ENCODE results near the gene ANKRD63. TPM values are rescaled to one million over a fixed set of nuclear protein-coding genes. Genes with fewer than 3 reads are reported as not detected.

The ANKRD63 gene, protein sequence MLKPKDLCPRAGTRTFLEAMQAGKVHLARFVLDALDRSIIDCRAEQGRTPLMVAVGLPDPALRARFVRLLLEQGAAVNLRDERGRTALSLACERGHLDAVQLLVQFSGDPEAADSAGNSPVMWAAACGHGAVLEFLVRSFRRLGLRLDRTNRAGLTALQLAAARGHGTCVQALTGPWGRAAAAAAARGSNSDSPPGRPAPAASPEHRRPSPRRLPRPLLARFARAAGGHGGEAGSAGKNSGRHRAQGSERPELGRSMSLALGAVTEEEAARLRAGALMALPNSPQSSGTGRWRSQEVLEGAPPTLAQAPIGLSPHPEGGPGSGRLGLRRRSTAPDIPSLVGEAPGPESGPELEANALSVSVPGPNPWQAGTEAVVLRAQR
- under 1 TPM in 1 of 2 experiments, not detected in 1; 0.31 TPM for total RNA-seq
- under 1 TPM in 1 of 3 donors, not detected in 2; 0.20 TPM for polyA plus RNA-seq
- 0 to 0.19 (median 0.11) reads per million in 6 experiments for total RNA-seq

DNA sequence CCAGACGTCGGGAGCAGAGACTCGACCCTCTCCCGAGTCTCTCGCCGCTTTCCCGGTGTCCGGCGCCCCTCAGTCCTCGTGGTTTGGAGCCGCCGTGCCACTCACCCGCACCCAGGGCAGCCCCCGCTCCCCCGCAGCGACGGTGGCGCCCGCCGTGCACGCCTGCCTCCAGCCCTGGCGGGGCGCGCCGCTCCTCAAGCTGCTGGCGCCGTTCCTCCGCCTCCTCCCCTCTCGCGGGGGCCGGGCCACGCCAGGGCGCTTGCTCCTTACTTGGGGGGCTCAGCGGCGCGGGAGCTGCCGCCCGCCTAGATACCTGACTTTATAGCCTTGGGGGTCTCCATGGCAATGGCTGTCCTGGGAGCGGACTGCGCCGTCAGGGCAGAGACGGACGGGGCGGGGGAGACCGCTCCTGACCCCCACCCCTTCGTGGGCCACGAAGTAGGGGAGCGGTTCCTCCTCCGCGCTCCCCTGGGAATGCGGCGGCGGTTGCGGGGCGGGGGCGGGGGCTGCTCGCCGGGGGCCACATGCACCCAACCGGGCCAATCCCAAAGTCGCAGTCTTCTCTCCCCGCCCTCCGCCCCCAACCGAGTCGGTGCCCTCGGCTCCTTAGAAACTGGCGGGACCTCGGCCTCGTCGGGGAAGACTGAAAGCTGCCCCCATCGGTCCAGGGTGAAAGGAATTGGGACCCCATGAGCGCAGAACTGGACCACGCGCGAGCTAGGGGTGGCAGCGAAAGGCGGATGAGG, at the start of gene ANKRD63:
Gene ANKRD63 (minus strand): TSS at position 196 of the 746 bp plus-strand sequence. CDS start 478 bp downstream, outside the sequence.
- ATAC-seq (peak; percentile 79 to 80), DNase-seq (peak in 8 of 10 donors; percentile 27 to 51 (median 46))
- Mint-ChIP-seq H3K36me3 (peaks cover 0 to 8% (median 0%) of the 10 kb centered on the region in 3 donors), H3K4me3 (peak within 1 kb of the TSS; percentile 59 to 82 (median 74)), H3K27ac (peak within 1 kb of the TSS in 3 of 10 donors; percentile 15 to 56 (median 27)), H3K27me3 (peaks cover 5 to 30% (median 14%) of the 10 kb centered on the region in 5 donors), H3K9me3 (no peaks in the 10 kb centered on the region), H3K4me1 (peaks cover 0 to 21% (median 6%) of the 10 kb centered on the region in 4 donors)
- POLR2A ChIA-PET: interaction anchor here (0.7 to 3.8 kb wide), 3 partner anchors 25 to 168 kb away, joined by 3 to 38 read pairs (median 3); partner anchors contain the start of gene PLCB2

DNA sequence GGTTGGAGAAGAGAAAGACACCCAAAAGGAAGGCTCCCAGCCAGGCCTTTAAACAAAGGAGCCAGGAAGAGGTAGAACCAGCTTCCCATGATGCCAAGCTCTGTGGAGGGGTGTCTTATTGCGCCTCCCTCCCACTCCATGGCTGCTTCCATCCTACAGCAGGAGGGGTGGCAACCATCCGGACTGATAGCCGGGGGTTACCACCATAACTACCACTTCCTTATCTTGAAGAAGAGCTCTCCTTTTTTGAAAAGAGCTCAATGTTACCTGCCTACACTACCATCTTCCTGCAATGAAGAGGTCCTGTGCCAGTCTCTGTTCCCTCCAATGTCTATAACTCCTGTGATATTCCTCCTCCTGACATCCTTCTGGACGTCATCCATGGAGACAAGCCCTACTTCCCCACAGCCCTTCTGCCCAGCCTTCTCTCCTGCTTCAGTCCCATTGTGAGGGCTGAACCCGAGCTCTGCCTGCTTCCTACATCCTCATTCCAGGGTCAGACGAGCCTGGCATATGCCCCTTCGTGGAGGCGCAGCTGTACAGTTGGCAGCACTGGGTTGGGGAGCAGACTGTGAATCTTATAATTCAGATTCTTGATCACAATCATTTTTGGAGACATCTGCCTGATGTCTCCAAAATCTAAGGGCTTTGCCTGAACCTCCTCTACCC, 49.4 kb upstream of the ANKRD63 start:
- POLR2A ChIA-PET: interaction anchor here (0.5 to 1.5 kb wide), 3 partner anchors 9 to 12 kb away, joined by 5 to 7 read pairs (median 6); partner anchors contain the start of gene INAFM2
- Mint-ChIP-seq H3K27ac (peak overlapping the region in 2 of 10 donors; percentile 2 to 8), H3K4me3 (no peak overlapping the region), H3K4me1 (peaks cover 13 to 43% (median 32%) of the 10 kb centered on the region in 4 donors), H3K9me3 (no peaks in the 10 kb centered on the region), H3K27me3 (peaks cover 0 to 2% (median 0%) of the 10 kb centered on the region in 5 donors), H3K36me3 (no peaks in the 10 kb centered on the region)
- DNase-seq (no peak), ATAC-seq (no peak)

GRCh38 chr15:40331637-40332036, 48.8 kb upstream of the ANKRD63 start:
- POLR2A ChIA-PET: interaction anchor here (1.5 kb wide), 1 partner anchor 9 kb away, joined by 7 read pairs; the partner anchor contains the start of gene INAFM2
- ATAC-seq (no peak), DNase-seq (no peak)
- H3K4me3 Mint-ChIP-seq: no peak overlapping the region
- no peaks in the 10 kb centered on the region for H3K27me3 Mint-ChIP-seq
- peaks cover 13 to 48% (median 30%) of the 10 kb centered on the region in 4 donors for H3K4me1 Mint-ChIP-seq
- no peaks in the 10 kb centered on the region for H3K36me3 Mint-ChIP-seq
- H3K9me3 Mint-ChIP-seq: no peaks in the 10 kb centered on the region
- peak overlapping the region in 1 of 10 donors; percentile 27 for H3K27ac Mint-ChIP-seq

- Mint-ChIP-seq H3K27ac (peak overlapping the region in 1 of 10 donors; percentile 27), H3K27me3 (no peaks in the 10 kb centered on the region), H3K9me3 (no peaks in the 10 kb centered on the region), H3K36me3 (no peaks in the 10 kb centered on the region), H3K4me3 (no peak overlapping the region), H3K4me1 (peaks cover 13 to 50% (median 29%) of the 10 kb centered on the region in 4 donors)
- ATAC-seq: no peak
- DNase-seq: no peak
- POLR2A ChIA-PET: interaction anchor here (1.5 kb wide), 1 partner anchor 8 kb away, joined by 7 read pairs; the partner anchor contains the start of gene INAFM2
Measured at GRCh38 chr15:40331026-40331425, 48.2 kb upstream of the ANKRD63 start.

GRCh38 chr15:40330368-40330836, 47.5 kb upstream of the ANKRD63 start:
- POLR2A ChIA-PET: interaction anchor here (1.0 kb wide), 1 partner anchor 74 kb away, joined by 3 read pairs; no protein-coding TSS in a partner anchor
- ATAC-seq (no peak), DNase-seq (no peak)
- Mint-ChIP-seq H3K4me1 (peaks cover 13 to 56% (median 31%) of the 10 kb centered on the region in 4 donors), H3K36me3 (no peaks in the 10 kb centered on the region), H3K4me3 (no peak overlapping the region), H3K9me3 (no peaks in the 10 kb centered on the region), H3K27ac (no peak overlapping the region), H3K27me3 (no peaks in the 10 kb centered on the region)

DNA sequence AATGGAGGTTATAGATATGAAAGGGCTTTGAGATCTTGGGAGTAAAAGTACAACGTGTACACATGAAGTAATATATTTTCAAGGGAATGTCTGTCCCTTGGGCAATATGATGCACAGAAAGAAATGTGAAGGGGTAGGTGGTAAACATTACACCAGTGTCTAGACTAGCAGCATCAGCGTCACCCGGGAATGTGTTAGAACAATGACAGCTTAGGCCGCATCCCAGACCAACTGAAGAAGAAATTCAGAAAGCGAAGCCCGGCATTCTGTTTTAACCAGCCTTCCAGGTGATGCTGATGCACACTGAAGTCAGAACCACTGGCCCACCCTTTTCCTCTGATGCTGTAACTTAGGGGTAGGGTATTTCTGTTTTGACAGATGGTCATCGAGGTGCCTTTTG, 46.9 kb upstream of the ANKRD63 start:
- H3K36me3 Mint-ChIP-seq: no peaks in the 10 kb centered on the region
- POLR2A ChIA-PET: interaction anchor here (1.0 kb wide), 1 partner anchor 75 kb away, joined by 3 read pairs; no protein-coding TSS in a partner anchor
- no peaks in the 10 kb centered on the region for H3K9me3 Mint-ChIP-seq
- H3K4me1 Mint-ChIP-seq: peaks cover 15 to 59% (median 34%) of the 10 kb centered on the region in 4 donors
- ATAC-seq (no peak), DNase-seq (no peak)
- no peak overlapping the region for H3K4me3 Mint-ChIP-seq
- H3K27ac Mint-ChIP-seq: no peak overlapping the region
- H3K27me3 Mint-ChIP-seq: no peaks in the 10 kb centered on the region

DNA sequence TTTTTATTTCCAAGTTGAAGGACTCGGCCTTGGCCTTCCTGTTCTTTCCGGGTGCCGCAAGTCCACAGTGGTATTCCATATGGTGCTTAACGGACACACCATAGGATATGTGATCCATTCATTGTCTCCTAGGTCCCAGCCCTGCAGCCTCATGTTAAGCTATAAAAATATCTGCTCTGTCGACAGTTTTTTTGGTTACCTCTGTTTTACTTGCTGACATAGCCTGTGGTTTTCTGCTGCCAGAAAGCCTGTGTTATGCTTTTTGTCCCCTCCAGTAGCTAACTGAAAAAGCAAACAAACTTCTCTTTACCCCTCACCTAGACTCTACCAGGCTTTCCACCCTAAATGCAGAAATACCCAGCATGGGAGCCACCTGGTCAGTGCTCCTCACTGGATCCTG, 45.9 kb upstream of the ANKRD63 start:
- no peak for ATAC-seq
- H3K4me3 Mint-ChIP-seq: no peak overlapping the region
- H3K36me3 Mint-ChIP-seq: no peaks in the 10 kb centered on the region
- H3K4me1 Mint-ChIP-seq: peaks cover 9 to 50% (median 26%) of the 10 kb centered on the region in 4 donors
- H3K27me3 Mint-ChIP-seq: no peaks in the 10 kb centered on the region
- H3K9me3 Mint-ChIP-seq: no peaks in the 10 kb centered on the region
- peak overlapping the region in 1 of 10 donors; percentile 4 for H3K27ac Mint-ChIP-seq
- DNase-seq: no peak
- POLR2A ChIA-PET: interaction anchor here (0.6 kb wide), 1 partner anchor 207 kb away, joined by 4 read pairs; no protein-coding TSS in a partner anchor

- DNase-seq (no peak), ATAC-seq (no peak)
- Mint-ChIP-seq H3K36me3 (no peaks in the 10 kb centered on the region), H3K9me3 (no peaks in the 10 kb centered on the region), H3K27me3 (no peaks in the 10 kb centered on the region), H3K4me3 (no peak overlapping the region), H3K27ac (peak overlapping the region in 1 of 10 donors; percentile 9), H3K4me1 (peaks cover 7 to 48% (median 24%) of the 10 kb centered on the region in 4 donors)
- POLR2A ChIA-PET: no interaction called here
Measured at GRCh38 chr15:40328176-40328575, 45.3 kb upstream of the ANKRD63 start.

- DNase-seq (no peak), ATAC-seq (no peak)
- H3K4me1 Mint-ChIP-seq: peaks cover 9 to 44% (median 25%) of the 10 kb centered on the region in 4 donors
- H3K36me3 Mint-ChIP-seq: no peaks in the 10 kb centered on the region
- no peak overlapping the region for H3K4me3 Mint-ChIP-seq
- no peaks in the 10 kb centered on the region for H3K9me3 Mint-ChIP-seq
- H3K27ac Mint-ChIP-seq: no peak overlapping the region
- POLR2A ChIA-PET: interaction anchor here (0.6 kb wide), 1 partner anchor 116 kb away, joined by 3 read pairs; no protein-coding TSS in a partner anchor
- no peaks in the 10 kb centered on the region for H3K27me3 Mint-ChIP-seq
Measured at GRCh38 chr15:40327457-40327856, 44.6 kb upstream of the ANKRD63 start.

- POLR2A ChIA-PET: interaction anchor here (0.5 to 8.3 kb wide), 4 partner anchors 8 to 280 kb away, joined by 3 to 104 read pairs (median 5); partner anchors contain the start of gene PLCB2
- Mint-ChIP-seq H3K4me1 (peaks cover 18 to 50% (median 39%) of the 10 kb centered on the region in 4 donors), H3K27ac (no peak overlapping the region), H3K9me3 (no peaks in the 10 kb centered on the region), H3K4me3 (peak overlapping the region in 6 of 10 donors; percentile 5 to 92 (median 59)), H3K36me3 (no peaks in the 10 kb centered on the region), H3K27me3 (no peaks in the 10 kb centered on the region)
- ATAC-seq: no peak
- DNase-seq: no peak
Measured at GRCh38 chr15:40325700-40326099, 42.8 kb upstream of the ANKRD63 start.

- H3K27ac Mint-ChIP-seq: peak overlapping the region in 2 of 10 donors; percentile 10 to 88
- ATAC-seq (no peak), DNase-seq (no peak)
- no peaks in the 10 kb centered on the region for H3K9me3 Mint-ChIP-seq
- peak overlapping the region; percentile 67 to 92 (median 82) for H3K4me3 Mint-ChIP-seq
- POLR2A ChIA-PET: interaction anchor here (0.5 to 8.3 kb wide), 5 partner anchors 9 to 280 kb away, joined by 3 to 104 read pairs (median 4); partner anchors contain the start of genes DISP2 and PLCB2
- no peaks in the 10 kb centered on the region for H3K36me3 Mint-ChIP-seq
- H3K27me3 Mint-ChIP-seq: peaks cover 0 to 1% (median 0%) of the 10 kb centered on the region in 5 donors
- H3K4me1 Mint-ChIP-seq: peaks cover 20 to 50% (median 39%) of the 10 kb centered on the region in 4 donors
Measured at GRCh38 chr15:40325188-40325587, 42.3 kb upstream of the ANKRD63 start.

Data from naive thymus-derived CD8-positive, alpha-beta T cell (primary cell).